ENCODE data around the gene CEL. TPM values are rescaled to one million over a fixed set of nuclear protein-coding genes. Genes with fewer than 3 reads are reported as not detected.
A peak's percentile ranks its signal among the peaks of the same experiment; 100 is the strongest.
"Not testable (repeated sequence)": the region's sequence is repeated elsewhere in the genome, so short reads cannot be mapped to it uniquely, and the experiment has no call there.

CEL gene
- total and polyA plus RNA-seq, 3 experiments from 2014 or later, result 1.1 to 1.2 TPM; not detected in 1

GRCh38 chr9:133090752-133091385, 29.1 kb downstream of the CEL start:
- ChIA-PET POLR2A (no interaction called here), CTCF (interaction anchor here (0.6 to 1.9 kb wide), 4 partner anchors 10 to 58 kb away, joined by 3 to 8 read pairs (median 4); no protein-coding TSS in a partner anchor)
- Histone ChIP-seq H3K27ac (ENCODE audit: low read depth, low read length) (no peak overlapping the region), H3K36me3 (ENCODE audit: insufficient read depth, low read length) (no peaks in the 10 kb centered on the region), H3K4me3 (ENCODE audit: low read length) (no peak overlapping the region), H3K4me1 (ENCODE audit: insufficient read depth, low read length) (no peaks in the 10 kb centered on the region), H3K9me3 (ENCODE audit: low read length) (peaks cover 2% of the 10 kb centered on the region), H3K27me3 (ENCODE audit: insufficient read depth, low read length, poor library complexity, severe bottlenecking) (no peaks in the 10 kb centered on the region)
- Mint-ChIP-seq H3K27ac (peak overlapping the region in 1 of 8 donors; percentile 92), H3K36me3 (peaks cover 0 to 7% (median 3%) of the 10 kb centered on the region in 3 donors), H3K27me3 (no peaks in the 10 kb centered on the region), H3K9me3 (peaks cover 2 to 10% (median 7%) of the 10 kb centered on the region in 5 donors), H3K4me1 (no peaks in the 10 kb centered on the region), H3K4me3 (no peak overlapping the region)
- DNase-seq, result peak in 1 of 5 donors; percentile 23

GRCh38 chr9:133094351-133094750, 32.6 kb downstream of the CEL start:
- H3K4me3 Mint-ChIP-seq; H3K4me3 ChIP-seq (ENCODE audit: low read length); H3K9me3 ChIP-seq (ENCODE audit: low read length); H3K4me1 ChIP-seq (ENCODE audit: insufficient read depth, low read length); H3K27ac Mint-ChIP-seq; H3K27me3 ChIP-seq (ENCODE audit: insufficient read depth, low read length, poor library complexity, severe bottlenecking); H3K4me1 Mint-ChIP-seq; H3K27ac ChIP-seq (ENCODE audit: low read depth, low read length); H3K27me3 Mint-ChIP-seq; POLR2A ChIA-PET: not testable (repeated sequence)
- CTCF ChIA-PET, result interaction anchor here (1.2 to 3.5 kb wide), 3 partner anchors 24 to 53 kb away, joined by 5 to 14 read pairs (median 7); no protein-coding TSS in a partner anchor
- DNase-seq, result peak in 1 of 5 donors; percentile 8
- Mint-ChIP-seq H3K36me3 (peaks cover 9 to 34% (median 34%) of the 10 kb centered on the region in 3 donors), H3K9me3 (peaks cover 10 to 26% (median 16%) of the 10 kb centered on the region in 5 donors)
- H3K36me3 ChIP-seq (ENCODE audit: insufficient read depth, low read length), result peaks cover 22% of the 10 kb centered on the region

GRCh38 chr9:133094842-133095393, 33.1 kb downstream of the CEL start:
- CTCF ChIA-PET, result interaction anchor here (1.2 to 3.5 kb wide), 3 partner anchors 23 to 53 kb away, joined by 5 to 14 read pairs (median 7); no protein-coding TSS in a partner anchor

GRCh38 chr9:133098104-133098754, 36.4 kb downstream of the CEL start:
- no peaks in the 10 kb centered on the region for H3K4me1 Mint-ChIP-seq
- peaks cover 60% of the 10 kb centered on the region for H3K36me3 ChIP-seq (ENCODE audit: insufficient read depth, low read length)
- H3K27me3 Mint-ChIP-seq, result no peaks in the 10 kb centered on the region
- ChIA-PET CTCF (interaction anchor here (1.4 to 25.9 kb wide), 2 partner anchors 11 to 50 kb away, joined by 3 to 521 read pairs; no protein-coding TSS in a partner anchor), POLR2A (no interaction called here)
- peak overlapping the region in 1 of 7 donors; percentile 61 for H3K4me3 Mint-ChIP-seq
- H3K9me3 ChIP-seq (ENCODE audit: low read length), result peaks cover 9% of the 10 kb centered on the region
- H3K4me1 ChIP-seq (ENCODE audit: insufficient read depth, low read length), result no peaks in the 10 kb centered on the region
- peak overlapping the region in 1 of 8 donors; percentile 38 for H3K27ac Mint-ChIP-seq
- peak in 1 of 5 donors; percentile 30 for DNase-seq
- H3K36me3 Mint-ChIP-seq, result peaks cover 15 to 72% (median 46%) of the 10 kb centered on the region in 3 donors
- H3K27ac ChIP-seq (ENCODE audit: low read depth, low read length), result no peak overlapping the region
- H3K27me3 ChIP-seq (ENCODE audit: insufficient read depth, low read length, poor library complexity, severe bottlenecking), result no peaks in the 10 kb centered on the region
- peaks cover 10 to 26% (median 17%) of the 10 kb centered on the region in 5 donors for H3K9me3 Mint-ChIP-seq
- no peak overlapping the region for H3K4me3 ChIP-seq (ENCODE audit: low read length)

More at GRCh38 chr9:133094842-133095393, 33.1 kb downstream of the CEL start:
- H3K27me3 Mint-ChIP-seq, result no peaks in the 10 kb centered on the region
- DNase-seq, result no peak
- Histone ChIP-seq H3K27me3 (ENCODE audit: insufficient read depth, low read length, poor library complexity, severe bottlenecking) (no peaks in the 10 kb centered on the region), H3K36me3 (ENCODE audit: insufficient read depth, low read length) (peaks cover 27% of the 10 kb centered on the region), H3K27ac (ENCODE audit: low read depth, low read length) (no peak overlapping the region), H3K9me3 (ENCODE audit: low read length) (peaks cover 9% of the 10 kb centered on the region), H3K4me1 (ENCODE audit: insufficient read depth, low read length) (no peaks in the 10 kb centered on the region), H3K4me3 (ENCODE audit: low read length) (no peak overlapping the region)
- H3K27ac Mint-ChIP-seq, result peak overlapping the region in 1 of 8 donors; percentile 7
- H3K4me1 Mint-ChIP-seq, result no peaks in the 10 kb centered on the region
- peaks cover 10 to 26% (median 16%) of the 10 kb centered on the region in 5 donors for H3K9me3 Mint-ChIP-seq
- POLR2A ChIA-PET, result interaction anchor here (0.7 kb wide), 1 partner anchor 16 kb away, joined by 3 read pairs; no protein-coding TSS in a partner anchor
- H3K36me3 Mint-ChIP-seq, result peaks cover 10 to 40% (median 38%) of the 10 kb centered on the region in 3 donors
- H3K4me3 Mint-ChIP-seq, result no peak overlapping the region

- Mint-ChIP-seq H3K4me1 (no peaks in the 10 kb centered on the region), H3K36me3 (peaks cover 15 to 76% (median 47%) of the 10 kb centered on the region in 3 donors), H3K4me3 (no peak overlapping the region), H3K9me3 (peaks cover 10 to 26% (median 17%) of the 10 kb centered on the region in 5 donors), H3K27me3 (no peaks in the 10 kb centered on the region), H3K27ac (peak overlapping the region in 1 of 8 donors; percentile 38)
- no peaks in the 10 kb centered on the region for H3K27me3 ChIP-seq (ENCODE audit: insufficient read depth, low read length, poor library complexity, severe bottlenecking)
- H3K4me1 ChIP-seq (ENCODE audit: insufficient read depth, low read length), result no peaks in the 10 kb centered on the region
- DNase-seq, result no peak
- CTCF ChIA-PET, result interaction anchor here (1.4 to 25.9 kb wide), 2 partner anchors 12 to 49 kb away, joined by 3 to 521 read pairs; no protein-coding TSS in a partner anchor
- peaks cover 9% of the 10 kb centered on the region for H3K9me3 ChIP-seq (ENCODE audit: low read length)
- H3K27ac ChIP-seq (ENCODE audit: low read depth, low read length), result no peak overlapping the region
- peaks cover 66% of the 10 kb centered on the region for H3K36me3 ChIP-seq (ENCODE audit: insufficient read depth, low read length)
- no peak overlapping the region for H3K4me3 ChIP-seq (ENCODE audit: low read length)
- POLR2A ChIA-PET, result no interaction called here
These were observed 37.1 kb downstream of the CEL start for GRCh38 chr9:133098871-133099270.

GRCh38 chr9:133099726-133100505, 38.1 kb downstream of the CEL start:
- Mint-ChIP-seq H3K27me3 (no peaks in the 10 kb centered on the region), H3K9me3 (peaks cover 10 to 25% (median 15%) of the 10 kb centered on the region in 5 donors), H3K4me3 (no peak overlapping the region), H3K27ac (no peak overlapping the region), H3K4me1 (no peaks in the 10 kb centered on the region), H3K36me3 (peaks cover 15 to 83% (median 46%) of the 10 kb centered on the region in 3 donors)
- H3K36me3 ChIP-seq (ENCODE audit: insufficient read depth, low read length), result peaks cover 75% of the 10 kb centered on the region
- H3K9me3 ChIP-seq (ENCODE audit: low read length), result peaks cover 9% of the 10 kb centered on the region
- peak in 1 of 5 donors; percentile 30 for DNase-seq
- CTCF ChIA-PET, result interaction anchor here (1.4 to 25.9 kb wide), 2 partner anchors 13 to 48 kb away, joined by 3 to 521 read pairs; no protein-coding TSS in a partner anchor
- H3K27me3 ChIP-seq (ENCODE audit: insufficient read depth, low read length, poor library complexity, severe bottlenecking), result no peaks in the 10 kb centered on the region
- H3K4me1 ChIP-seq (ENCODE audit: insufficient read depth, low read length), result no peaks in the 10 kb centered on the region
- POLR2A ChIA-PET, result interaction anchor here (0.9 kb wide), 1 partner anchor 33 kb away, joined by 3 read pairs; no protein-coding TSS in a partner anchor
- no peak overlapping the region for H3K4me3 ChIP-seq (ENCODE audit: low read length)
- H3K27ac ChIP-seq (ENCODE audit: low read depth, low read length), result no peak overlapping the region
